Measurements from ENCODE around the gene TIMM44.

DNA sequence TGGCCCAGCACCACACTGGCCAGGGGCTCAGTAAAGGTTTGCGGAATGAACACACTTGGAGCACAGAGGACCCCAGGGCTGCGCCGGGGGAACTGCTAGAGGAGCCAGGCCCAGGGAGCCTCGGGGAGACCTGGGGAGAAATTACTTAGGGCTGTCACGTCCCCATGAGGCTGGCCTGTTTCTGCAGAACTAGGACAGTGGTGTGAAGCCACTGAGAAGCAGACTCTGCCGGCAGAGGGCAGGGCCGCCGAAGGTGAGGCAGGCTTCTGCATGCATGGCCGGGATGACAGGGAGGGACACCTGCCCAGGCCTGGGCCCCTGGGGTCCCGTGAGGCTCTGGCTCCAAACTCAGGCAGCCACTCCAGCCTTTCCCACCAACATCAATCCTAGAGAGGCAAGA, 35.5 kb upstream of the TIMM44 start:
- TF ChIP-seq POLR2AphosphoS5 (IDR thresholded peaks at IDR 0.05) (no peak), CTCF (IDR thresholded peaks at IDR 0.05) (no peak)
